CD4-positive, alpha-beta T cell treated with Interleukin-15 for 1 hour (primary cell): ENCODE measurements around the gene ALG6.
"Not testable (repeated sequence)": the region's sequence is repeated elsewhere in the genome, so short reads cannot be mapped to it uniquely, and the experiment has no call there.

ENCODE experiments used
- DNase-seq: peaks from one replicate; pipeline ENCODE4 v3.0.0-alpha.2; 2020

The ALG6 gene

GRCh38 chr1:63328781-63329180 is 38.6 kb upstream of the ALG6 start:
- no peak for DNase-seq

DNA sequence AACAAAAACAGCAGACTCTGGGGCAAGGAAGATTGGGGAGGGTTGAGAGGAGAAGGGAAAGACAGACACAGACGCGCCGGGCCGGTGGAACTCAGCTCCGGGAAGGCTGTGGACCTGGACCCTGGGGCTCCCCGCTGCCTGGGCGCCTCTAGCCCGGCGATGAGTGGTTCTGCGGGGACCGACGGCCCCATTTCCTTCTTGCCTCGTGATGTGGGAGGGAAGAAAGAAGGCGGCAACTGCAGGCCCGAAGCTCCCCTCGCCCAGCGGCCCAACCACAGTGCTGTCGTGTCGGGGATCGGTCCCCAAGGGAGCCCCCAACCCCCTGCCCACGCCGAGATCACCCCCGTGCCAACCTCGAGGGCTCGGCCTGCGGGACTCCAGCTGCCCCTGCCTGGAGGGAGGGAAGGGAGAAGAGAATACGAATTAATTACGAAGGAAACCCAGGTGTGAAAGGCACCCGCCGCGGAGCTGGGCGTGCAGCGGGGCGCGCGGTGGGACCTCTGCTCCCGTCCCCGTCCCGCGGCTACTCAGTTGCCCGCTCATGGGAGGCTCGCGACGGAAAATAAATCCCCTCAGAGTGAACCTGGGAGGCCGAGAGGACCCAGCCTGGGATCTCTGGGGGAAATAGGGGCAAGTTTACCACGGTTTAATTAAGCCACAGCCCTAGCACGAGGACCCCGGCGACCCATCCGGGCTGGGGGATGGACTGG is 37.7 kb upstream of the ALG6 start:
- DNase-seq: no peak

- DNase-seq: no peak
These were observed 37.0 kb upstream of the ALG6 start for GRCh38 chr1:63330331-63330916.

GRCh38 chr1:63342402-63342801 is 25.0 kb upstream of the ALG6 start:
- DNase-seq: no peak

GRCh38 chr1:63343922-63344321 is 23.5 kb upstream of the ALG6 start:
- no peak for DNase-seq

DNA sequence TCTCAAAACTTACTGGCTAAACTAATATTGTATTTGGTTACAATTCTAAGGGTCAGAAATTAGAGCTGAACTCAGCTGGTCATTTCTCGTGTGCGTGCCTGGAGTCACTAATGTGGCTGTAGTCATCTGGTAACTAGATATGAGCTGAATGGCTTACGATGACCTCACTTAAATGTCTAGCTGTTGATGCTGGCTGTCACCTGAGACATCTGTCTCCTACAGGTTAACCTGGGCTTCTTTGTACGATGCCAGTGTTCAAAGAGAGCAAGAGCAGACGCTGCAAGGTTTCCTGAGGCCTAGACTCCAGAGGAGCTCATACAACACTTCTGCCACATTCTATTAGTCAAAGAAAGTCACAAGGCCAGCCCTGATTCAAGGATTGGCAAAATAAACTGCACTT is 17.1 kb upstream of the ALG6 start:
- no peak for DNase-seq

- no peak for DNase-seq
These were observed 14.7 kb upstream of the ALG6 start for GRCh38 chr1:63352736-63353135.

GRCh38 chr1:63356234-63356633 is 11.2 kb upstream of the ALG6 start:
- not testable (repeated sequence) for DNase-seq

- DNase-seq: no peak
These were observed 7.9 kb upstream of the ALG6 start for GRCh38 chr1:63359561-63359960.

DNA sequence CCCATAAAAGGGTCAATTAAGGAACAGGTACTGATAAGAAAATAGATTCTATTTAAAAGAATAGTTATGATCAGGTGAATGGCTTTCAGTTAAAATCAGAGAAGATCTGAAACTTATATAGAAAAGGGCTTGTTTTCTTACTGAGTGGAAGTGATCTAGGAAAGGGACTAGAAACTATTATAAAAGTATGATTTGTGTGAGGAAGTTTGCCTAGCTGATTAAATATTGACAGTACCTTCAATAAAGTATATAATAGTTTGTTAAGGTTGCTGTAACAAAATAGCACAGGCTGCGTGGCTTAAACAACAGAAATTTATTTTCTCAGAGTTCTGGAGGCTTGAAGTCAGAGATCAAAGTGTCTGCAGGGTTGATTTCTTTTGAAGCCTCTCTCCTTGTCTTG is 5.4 kb upstream of the ALG6 start:
- DNase-seq: no peak

DNA sequence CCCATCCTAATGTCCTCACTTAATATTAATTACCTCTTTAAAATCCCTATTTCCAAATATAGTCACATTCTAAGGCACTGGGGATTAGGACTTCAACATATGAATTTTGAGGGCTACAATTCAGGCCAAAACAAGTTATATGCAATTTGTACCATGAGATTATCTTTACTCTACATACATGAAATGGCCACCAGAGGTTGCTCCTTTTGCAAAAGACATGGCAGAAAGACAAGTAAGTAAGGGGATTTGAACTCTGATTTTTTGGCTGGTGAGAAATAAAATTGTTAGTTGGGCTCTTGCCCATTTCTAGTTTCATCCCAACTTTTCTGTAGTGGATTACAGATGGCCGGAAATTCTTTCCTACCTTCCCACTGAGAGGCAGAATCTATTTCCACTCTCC is 4.8 kb upstream of the ALG6 start:
- no peak for DNase-seq

- DNase-seq: no peak
These were observed 4.4 kb upstream of the ALG6 start for GRCh38 chr1:63363014-63363413.

- DNase-seq: no peak
These were observed 566 bp upstream of the ALG6 start for GRCh38 chr1:63366908-63367214.

- no peak for DNase-seq
These were observed 704 bp downstream of the ALG6 start for GRCh38 chr1:63368131-63368530.

GRCh38 chr1:63379583-63379982 is 12.2 kb downstream of the ALG6 start:
- no peak for DNase-seq

- no peak for DNase-seq
These were observed 14.3 kb downstream of the ALG6 start for GRCh38 chr1:63381741-63382140.

- DNase-seq: no peak
These were observed 34.5 kb downstream of the ALG6 start for GRCh38 chr1:63401945-63402344.

DNA sequence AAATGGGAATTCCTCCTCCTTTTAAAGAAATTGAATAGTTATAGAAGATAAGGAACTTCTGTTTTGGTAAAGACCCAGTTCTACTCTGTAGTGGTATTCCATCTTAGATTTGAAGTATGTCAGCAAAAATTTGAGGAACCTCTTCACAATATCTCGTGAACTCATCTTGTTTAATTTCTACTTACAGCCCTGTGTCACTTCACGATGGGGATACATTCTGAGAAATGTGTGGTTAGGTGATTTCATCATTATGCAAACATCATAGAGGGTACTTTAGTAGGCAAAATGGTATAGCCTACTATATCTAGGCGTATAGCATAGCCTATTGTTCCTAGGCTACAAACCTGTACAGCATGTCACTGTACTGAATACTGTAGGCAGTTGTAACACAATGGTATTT is 36.0 kb downstream of the ALG6 start:
- no peak for DNase-seq

GRCh38 chr1:63405021-63405420 is 37.6 kb downstream of the ALG6 start:
- DNase-seq: no peak

GRCh38 chr1:63405987-63406386 is 38.6 kb downstream of the ALG6 start:
- DNase-seq: no peak

GRCh38 chr1:63407002-63407401 is 39.6 kb downstream of the ALG6 start:
- DNase-seq: no peak

DNA sequence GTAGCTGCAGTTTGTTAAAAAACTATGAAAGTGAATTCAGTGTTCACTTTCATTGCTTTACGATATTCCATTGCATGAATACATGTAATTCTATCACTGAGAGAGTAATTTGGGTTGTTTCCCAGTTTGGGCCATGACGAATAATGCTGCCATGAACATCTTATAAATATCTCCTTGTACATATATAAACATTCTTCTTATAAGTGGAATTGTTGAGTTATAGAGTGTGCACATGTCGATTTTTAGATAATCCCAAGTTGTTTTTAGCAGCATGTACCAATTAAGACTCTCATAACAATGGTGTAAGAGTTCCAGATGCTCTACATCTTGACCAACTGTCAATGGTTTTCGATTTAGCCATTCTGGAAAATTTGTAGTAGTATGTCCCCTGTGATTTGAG is 40.9 kb downstream of the ALG6 start:
- DNase-seq: no peak

GRCh38 chr1:63411066-63411465 is 43.6 kb downstream of the ALG6 start:
- no peak for DNase-seq

GRCh38 chr1:63413394-63413793 is 46.0 kb downstream of the ALG6 start:
- no peak for DNase-seq

- DNase-seq: no peak
These were observed 47.4 kb downstream of the ALG6 start for GRCh38 chr1:63414691-63415365.
